GM12878 (cell line): Measurements from ENCODE around the gene TRIM61. TPM values are rescaled to one million over a fixed set of nuclear protein-coding genes. Genes with fewer than 3 reads are reported as not detected.
"Not testable (repeated sequence)": the region's sequence is repeated elsewhere in the genome, so short reads cannot be mapped to it uniquely, and the experiment has no call there.

ENCODE experiments used
- ATAC-seq: fragments of 200-7000 bp; cut with Tn5 transposase; 3 replicates; pipeline ENCODE4 v1.9.1; 2020; ENCODE audit warnings: mild to moderate bottlenecking, moderate library complexity
- BruUV-seq: library from RNA; stranded (reverse); fragments of 400-500 nt; replicated peaks from 2 replicates; lab custom pipeline; 2021; lab: Mats Ljungman, UMichigan
- CTCF ChIA-PET: fragments of 300-600 bp; sonication (Branson Sonifier 250); formaldehyde crosslinking; extraction: SDS; loops from one replicate; lab custom pipeline; 2021; ENCODE audit warnings: inconsistent platforms; lab: Yijun Ruan, JAX
- POLR2A ChIA-PET: fragments of 350-600 bp; formaldehyde crosslinking; extraction: SDS; loops from one replicate; lab custom pipeline; 2021; ENCODE audit warnings: inconsistent platforms; lab: Charles Lee
- RAD21 ChIA-PET: fragments of 300-600 bp; sonication (Branson Sonifier 250); formaldehyde crosslinking; loops from one replicate; lab custom pipeline; 2023; ENCODE audit warnings: antibody characterized with exemption; ENCODE audit not compliant: unreplicated experiment; lab: Charles Lee
- SMC1A ChIA-PET: fragments of 300-600 bp; sonication (Branson Sonifier 250); formaldehyde crosslinking; loops from one replicate; lab custom pipeline; 2023; ENCODE audit not compliant: unreplicated experiment, uncharacterized antibody; lab: Charles Lee
- DNase-seq: peaks from one replicate; pipeline ENCODE4 v3.0.0-alpha.2; 2011; ENCODE audit warnings: low read depth, low spot score
- FAIRE-seq: peaks from 3 replicates; lab custom pipeline; 2011; peaks lifted over from hg19 to GRCh38; lab: Jason Lieb, UNC
- H2AFZ ChIP-seq: 2 replicates; pipeline ENCODE4 v1.6.0; 2011; ENCODE audit warnings: low read depth, low read length, control low read depth; ENCODE audit not compliant: control insufficient read depth
- H3K27ac ChIP-seq: 2 replicates; pipeline ENCODE4 v1.5.1; 2011; ENCODE audit warnings: control low read depth; ENCODE audit not compliant: control insufficient read depth, insufficient read depth
- H3K27me3 ChIP-seq, 2 experiments: replicated peaks in 1 of 2; 2 replicates each; pipeline versions ENCODE4 v1.6.0 to v1.6.1; 2011; ENCODE audit warnings: low read length in 1 of 2; ENCODE audit not compliant: control insufficient read depth in 2 of 2, insufficient read depth in 2 of 2
- H3K36me3 ChIP-seq, 2 experiments: 2 replicates each; pipeline ENCODE4 v1.5.1; 2011; ENCODE audit warnings: low read length in 1 of 2; ENCODE audit not compliant: control insufficient read depth in 2 of 2, insufficient read depth in 2 of 2
- H3K4me1 ChIP-seq: 2 replicates; pipeline ENCODE4 v1.6.1; 2011; ENCODE audit warnings: mild to moderate bottlenecking, low read length, moderate library complexity, mixed read lengths; ENCODE audit not compliant: control insufficient read depth, insufficient read depth
- H3K4me2 ChIP-seq: 2 replicates; pipeline ENCODE4 v1.6.0; 2011; ENCODE audit warnings: control low read depth; ENCODE audit not compliant: control insufficient read depth, insufficient read depth
- H3K4me3 ChIP-seq: fragments of 200-600 bp; sonication (generic); 2 replicates; pipeline ENCODE4 v1.5.1; 2016
- H3K79me2 ChIP-seq: 2 replicates; pipeline ENCODE4 v1.6.0; 2011; ENCODE audit warnings: low read length; ENCODE audit not compliant: control insufficient read depth, insufficient read depth
- H3K9ac ChIP-seq: 2 replicates; pipeline ENCODE4 v1.8.0; 2011; ENCODE audit warnings: low read length, control low read depth, mixed read lengths; ENCODE audit not compliant: control insufficient read depth, insufficient read depth
- H3K9me3 ChIP-seq: replicated peaks from 3 replicates; pipeline ENCODE4 v1.5.1; 2011; ENCODE audit warnings: mild to moderate bottlenecking, low read length; ENCODE audit not compliant: control insufficient read depth, insufficient read depth
- H4K20me1 ChIP-seq: 2 replicates; pipeline ENCODE4 v1.6.0; 2011; ENCODE audit not compliant: control insufficient read depth, insufficient read depth
- CTCF ChIP-seq, 3 experiments: IDR thresholded peaks in 2 of 3; conservative IDR thresholded peaks in 1 of 3; 2 replicates each; pipeline ENCODE4 v1.5.1; 2011; ENCODE audit warnings: low read depth in 3 of 3, low read length in 3 of 3, mild to moderate bottlenecking in 3 of 3, control low read depth in 2 of 3, moderate library complexity in 2 of 3, inconsistent platforms in 1 of 3, mixed read lengths in 1 of 3; ENCODE audit not compliant: control insufficient read depth in 2 of 3, insufficient read depth in 1 of 3; ENCODE audit errors: extremely low read depth in 1 of 3
- RAD21 ChIP-seq: IDR thresholded peaks from 2 replicates; pipeline ENCODE4 v1.6.1; 2011; ENCODE audit warnings: mild to moderate bottlenecking, low read depth, low read length, moderate library complexity; ENCODE audit not compliant: insufficient read depth
- SMC3 ChIP-seq: IDR thresholded peaks from 2 replicates; pipeline ENCODE4 v1.6.1; 2011; ENCODE audit warnings: low read length, improper control_type of control experiment, borderline replicate concordance
- TCF12 ChIP-seq: IDR thresholded peaks from 2 replicates; pipeline ENCODE4 v1.6.1; 2011; ENCODE audit warnings: low read depth, mild to moderate bottlenecking, low read length
- ZNF384 ChIP-seq: IDR thresholded peaks from 2 replicates; pipeline ENCODE4 v1.6.1; 2012; ENCODE audit warnings: low read depth, mild to moderate bottlenecking, low read length, improper control_type of control experiment, borderline replicate concordance
- WGBS: methylation state at CpG from one replicate; pipeline ENCODE4 v1.1.6; 2016; ENCODE audit warnings: low lambda C conversion rate; ENCODE audit not compliant: insufficient replicate concordance, insufficient coverage; ENCODE audit errors: missing lambda C conversion rate; 5-methylcytosine and 5-hydroxymethylcytosine counted together
- in situ Hi-C: fragments of 300-500 bp; cut with MboI; formaldehyde crosslinking; loops from 9 replicates; pipeline ENCODE4 v1.14.3; 2018; ENCODE audit warnings: mixed read lengths
- intact Hi-C: fragments of 100-400 bp; cut with micrococcal nuclease; formaldehyde crosslinking; loops from one replicate; pipeline ENCODE4 v1.14.2; 2022; ENCODE audit not compliant: unreplicated experiment
- polyA plus RNA-seq, 11 experiments: library from polyadenylated mRNA; depleted of rRNA in 4 of 11; unstranded in 6 of 11; stranded (reverse) in 5 of 11; fragments of >200 nt; fragmentation: Nextera tagmentation in 4 of 11; fragmentation: Illumina TruSeq in 1 of 11; extraction: Ambion mirVana in 4 of 11; extraction: Trizol in 1 of 11; gene quantifications; 1 replicate in 1 of 11; 2 replicates in 10 of 11; pipeline versions ENCODE4 v1.2.1 to v1.2.3, GENCODE V29; 2011 to 2016; ENCODE audit warnings: inconsistent platforms in 2 of 11, missing spikeins in 2 of 11, low read depth in 1 of 11
- total RNA-seq, 4 experiments: library from RNA; depleted of rRNA in 3 of 4; stranded (reverse); fragments of >200 nt in 3 of 4; fragmentation: Illumina TruSeq in 1 of 4; extraction: Trizol in 1 of 4; gene quantifications; 2 replicates each; pipeline versions ENCODE4 v1.2.1 to v1.2.3, GENCODE V29; 2013 to 2021

Gene TRIM61
- total and polyA plus RNA-seq, 10 of the 15 experiments (the other 5 are each of a cell fraction or from before 2014, with no cell fraction given): 3.2 to 10.9 (median 5.7) TPM

- FAIRE-seq (no peak), ATAC-seq (peak; percentile 63)
- H3K9me3 ChIP-seq: no peaks in the 10 kb centered on the region
- 23% methylated on average over 2 of the region's 2 CpGs for WGBS
- ChIA-PET SMC1A (no interaction called here), RAD21 (no interaction called here), POLR2A (no interaction called here), CTCF (interaction anchor here (0.9 to 1.4 kb wide), 4 partner anchors 62 to 248 kb away, joined by 3 to 5 read pairs (median 4); no protein-coding TSS in a partner anchor)
- BruUV-seq: no TSS peak
- intact Hi-C loops: loop anchor here (1.0 kb wide), 2 partner anchors 61 to 218 kb away; no protein-coding TSS in a partner anchor
- no peaks in the 10 kb centered on the region for H3K79me2 ChIP-seq
- H2AFZ ChIP-seq: no peak overlapping the region
- H3K4me1 ChIP-seq: no peaks in the 10 kb centered on the region
- no peaks in the 10 kb centered on the region for H3K27me3 ChIP-seq
- H3K27ac ChIP-seq: no peak overlapping the region
- H3K36me3 ChIP-seq: no peaks in the 10 kb centered on the region
- no peaks in the 10 kb centered on the region for H4K20me1 ChIP-seq
- no peak overlapping the region for H3K4me2 ChIP-seq
- no peak overlapping the region for H3K4me3 ChIP-seq
- no peak overlapping the region for H3K9ac ChIP-seq
- TF ChIP-seq CTCF (IDR thresholded peaks at IDR 0.05 in 2 of 3, conservative IDR thresholded peaks at IDR 0.05 in 1 of 3; ENCODE audit: control insufficient read depth in 2 of 3, extremely low read depth in 1 of 3, insufficient read depth in 1 of 3, low read depth in 3 of 3, low read length in 3 of 3): peak; percentile 25 to 40 (median 31); a peak in 3 of 6 replicates
- TF ChIP-seq TCF12: no peak
- peak; percentile 51; the same call in 1 of the 2 replicates for TF ChIP-seq SMC3
- no peak for TF ChIP-seq ZNF384
- TF ChIP-seq RAD21: peak; percentile 76
- TF ChIP-seq, all 136 proteins: peak for 3
- in situ Hi-C loops: no loop called here
- no peak for DNase-seq
These were observed 19.9 kb upstream of the TRIM61 start for GRCh38 chr4:164997324-164997723.

- in situ Hi-C loops, BruUV-seq, FAIRE-seq, H3K36me3 ChIP-seq, H3K27ac ChIP-seq, H3K4me3 ChIP-seq, H3K9me3 ChIP-seq, H3K79me2 ChIP-seq, H4K20me1 ChIP-seq, H3K9ac ChIP-seq, H3K4me1 ChIP-seq, H2AFZ ChIP-seq, POLR2A ChIA-PET, H3K4me2 ChIP-seq, H3K27me3 ChIP-seq, DNase-seq, RAD21 ChIA-PET, ATAC-seq: not testable (repeated sequence)
- ChIA-PET SMC1A (interaction anchor here (0.7 kb wide), 1 partner anchor 169 kb away, joined by 3 read pairs; no protein-coding TSS in a partner anchor), CTCF (interaction anchor here (0.6 to 1.4 kb wide), 5 partner anchors 58 to 1773 kb away, joined by 3 to 5 read pairs (median 3); no protein-coding TSS in a partner anchor)
- intact Hi-C loops: loop anchor here (1.0 kb wide), 1 partner anchor 228 kb away; no protein-coding TSS in a partner anchor
- whole genome bisulfite sequencing: 10% methylated on average over 6 of the region's 6 CpGs
These were observed 18.7 kb upstream of the TRIM61 start for GRCh38 chr4:164996123-164996522.

- H3K27ac ChIP-seq, SMC1A ChIA-PET, DNase-seq, H3K4me3 ChIP-seq, in situ Hi-C loops, intact Hi-C loops, H3K27me3 ChIP-seq, ATAC-seq, H3K9ac ChIP-seq, H4K20me1 ChIP-seq, BruUV-seq, H3K9me3 ChIP-seq, H3K79me2 ChIP-seq, H2AFZ ChIP-seq, H3K4me2 ChIP-seq, H3K4me1 ChIP-seq, POLR2A ChIA-PET, H3K36me3 ChIP-seq, FAIRE-seq, RAD21 ChIA-PET: not testable (repeated sequence)
- CTCF ChIA-PET: interaction anchor here (1.1 kb wide), 1 partner anchor 1245 kb away, joined by 3 read pairs; no protein-coding TSS in a partner anchor
- WGBS: 58% methylated on average over 10 of the region's 10 CpGs
These were observed 13.3 kb upstream of the TRIM61 start for GRCh38 chr4:164990786-164991185.
